Spleen (tissue), 7 donors: ENCODE results near the gene BCO2.

Source experiments
- POLR2A ChIP-seq, 3 donors: fragments of 450-650 bp; IDR thresholded peaks; one replicate each; pipeline ENCODE4 v1.5.1; 2017; ENCODE audit warnings: antibody characterized with exemption in 3 of 3, mild to moderate bottlenecking in 1 of 3
- POLR2AphosphoS5 ChIP-seq, 3 donors: sonication (generic); formaldehyde crosslinking; IDR thresholded peaks; one replicate each; pipeline ENCODE4 v1.5.1; 2017; ENCODE audit warnings: antibody characterized with exemption in 3 of 3
- TF ChIP-seq, protein P1 (sequence below), 11 experiments: fragments of 200-600 bp in 7 of 11; fragments of 450-650 bp in 4 of 11; sonication (generic) in 4 of 11; IDR thresholded peaks in 8 of 11; conservative IDR thresholded peaks in 3 of 11; 1 replicate in 7 of 11; 2 replicates in 4 of 11; pipeline versions ENCODE4 v1.4.0 to v1.8.0; 2016 to 2021; ENCODE audit warnings: antibody characterized with exemption in 11 of 11, inconsistent platforms in 4 of 11, mild to moderate bottlenecking in 1 of 11
- donor health status: DM: no; HTN: no; CAD: no; lungs with moderate emphysema.
- donor health status: DM: no; HTN: no; CAD: no.
- donor health status: DM: no; HTN: no; CAD: no.

DNA sequence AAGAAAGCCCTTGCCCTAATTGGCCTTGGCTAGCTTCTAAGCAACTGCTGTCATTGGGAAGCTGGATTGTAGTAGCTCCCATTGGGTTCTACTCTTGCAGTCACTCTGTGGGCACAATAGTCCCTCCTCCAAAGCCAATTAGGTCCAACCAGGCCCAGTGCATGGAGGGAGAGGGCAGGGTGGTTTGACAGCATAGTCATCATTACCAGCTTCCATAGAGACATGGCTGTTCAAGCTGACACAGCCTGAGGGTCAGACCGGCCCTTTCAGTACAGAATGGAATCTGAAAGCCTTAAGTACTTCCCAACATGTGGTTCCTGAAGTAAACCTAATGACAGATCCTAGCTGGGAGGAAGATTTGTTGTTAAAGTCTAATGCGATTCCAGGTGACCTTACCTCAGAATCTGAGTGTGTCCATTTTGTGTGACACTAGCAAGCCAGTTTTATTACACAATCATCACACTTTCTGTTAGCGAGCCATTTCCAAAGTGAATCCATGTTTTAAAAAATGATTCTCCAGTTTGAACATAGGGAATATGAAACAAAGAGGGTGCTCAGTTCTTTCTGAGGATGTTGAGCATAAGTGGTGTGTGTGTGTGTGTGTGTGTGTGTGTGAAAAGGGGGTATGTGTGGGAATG is 78.4 kb downstream of the BCO2 start:
- TF ChIP-seq POLR2A (IDR thresholded peaks at IDR 0.05) (no peak), POLR2AphosphoS5 (IDR thresholded peaks at IDR 0.05) (no peak)
- TF ChIP-seq, protein P1, sequence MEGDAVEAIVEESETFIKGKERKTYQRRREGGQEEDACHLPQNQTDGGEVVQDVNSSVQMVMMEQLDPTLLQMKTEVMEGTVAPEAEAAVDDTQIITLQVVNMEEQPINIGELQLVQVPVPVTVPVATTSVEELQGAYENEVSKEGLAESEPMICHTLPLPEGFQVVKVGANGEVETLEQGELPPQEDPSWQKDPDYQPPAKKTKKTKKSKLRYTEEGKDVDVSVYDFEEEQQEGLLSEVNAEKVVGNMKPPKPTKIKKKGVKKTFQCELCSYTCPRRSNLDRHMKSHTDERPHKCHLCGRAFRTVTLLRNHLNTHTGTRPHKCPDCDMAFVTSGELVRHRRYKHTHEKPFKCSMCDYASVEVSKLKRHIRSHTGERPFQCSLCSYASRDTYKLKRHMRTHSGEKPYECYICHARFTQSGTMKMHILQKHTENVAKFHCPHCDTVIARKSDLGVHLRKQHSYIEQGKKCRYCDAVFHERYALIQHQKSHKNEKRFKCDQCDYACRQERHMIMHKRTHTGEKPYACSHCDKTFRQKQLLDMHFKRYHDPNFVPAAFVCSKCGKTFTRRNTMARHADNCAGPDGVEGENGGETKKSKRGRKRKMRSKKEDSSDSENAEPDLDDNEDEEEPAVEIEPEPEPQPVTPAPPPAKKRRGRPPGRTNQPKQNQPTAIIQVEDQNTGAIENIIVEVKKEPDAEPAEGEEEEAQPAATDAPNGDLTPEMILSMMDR (IDR thresholded peaks at IDR 0.05 in 8 of 11, conservative IDR thresholded peaks at IDR 0.05 in 3 of 11) = no peak
